Measurements from ENCODE around the gene CREBRF.
"Not testable (repeated sequence)": the region's sequence is repeated elsewhere in the genome, so short reads cannot be mapped to it uniquely, and the experiment has no call there.

Gene CREBRF

GRCh38 chr5:173093606-173094005, 37.5 kb downstream of the CREBRF start:
- no peak for DNase-seq

GRCh38 chr5:173094012-173094661, 38.0 kb downstream of the CREBRF start:
- no peak for DNase-seq

DNA sequence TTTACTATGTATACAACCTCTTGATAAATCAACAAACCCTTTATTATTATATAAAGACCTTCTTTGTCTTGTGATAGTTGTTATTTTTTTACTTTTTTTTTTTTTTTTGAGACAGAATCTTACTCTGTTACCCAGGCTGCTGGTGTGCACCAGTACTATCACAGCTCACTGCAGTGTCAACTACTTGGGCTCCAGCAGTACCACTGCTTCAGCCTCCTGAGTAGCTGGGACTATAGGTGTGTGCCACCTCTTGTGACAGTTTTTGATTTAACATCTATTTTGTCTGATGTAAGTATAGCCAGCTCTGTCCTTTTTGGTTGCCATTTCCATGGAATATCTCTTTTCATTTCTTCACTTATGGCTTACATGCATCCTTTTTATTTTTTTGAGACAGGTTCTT, 42.6 kb downstream of the CREBRF start:
- DNase-seq = no peak

DNA sequence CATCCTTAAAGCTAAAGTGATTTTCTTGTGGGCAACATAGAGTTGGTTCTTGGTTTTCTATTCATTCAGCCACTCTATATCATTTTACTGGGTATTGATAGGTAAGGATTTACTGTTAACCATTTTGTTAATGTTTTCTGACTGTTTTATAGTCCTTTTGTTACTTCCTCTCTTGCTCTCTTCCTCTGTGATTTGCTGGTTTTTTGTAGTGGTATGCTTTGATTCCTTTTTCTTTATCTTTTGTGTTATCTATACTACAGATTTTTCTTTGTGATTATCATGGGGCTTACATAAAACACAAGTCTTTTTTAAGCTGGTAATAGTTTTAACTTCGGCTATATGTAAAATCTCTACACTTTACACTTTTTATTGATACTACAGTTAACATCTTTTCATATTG, 43.3 kb downstream of the CREBRF start:
- no peak for DNase-seq

GRCh38 chr5:173101245-173101644, 45.1 kb downstream of the CREBRF start:
- no peak for DNase-seq

- DNase-seq = no peak
Observed at GRCh38 chr5:173103411-173103810, 47.3 kb downstream of the CREBRF start.

DNA sequence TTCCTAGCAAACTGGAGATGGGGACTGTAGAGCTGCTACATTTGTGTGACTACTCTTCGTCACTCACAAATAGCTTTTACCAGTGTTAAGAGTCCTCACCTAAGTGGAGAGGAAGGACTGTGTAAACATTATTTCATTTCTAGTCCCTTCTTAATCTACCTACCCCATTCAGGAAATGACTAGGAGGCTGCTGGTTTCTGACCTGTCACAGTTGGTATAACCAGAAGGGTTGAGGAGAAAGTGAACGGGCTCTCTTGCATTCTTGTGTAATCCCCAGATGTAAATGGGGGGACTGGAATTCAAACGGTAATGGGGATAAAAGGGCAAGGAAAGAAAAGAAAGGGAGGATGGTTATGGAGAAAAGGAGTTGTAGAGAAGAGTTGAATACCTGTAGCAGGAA, 52.8 kb downstream of the CREBRF start:
- no peak for DNase-seq

- DNase-seq = no peak
Observed at GRCh38 chr5:173114536-173114935, 58.4 kb downstream of the CREBRF start.

- no peak for DNase-seq
Observed at GRCh38 chr5:173119719-173120118, 63.6 kb downstream of the CREBRF start.

DNA sequence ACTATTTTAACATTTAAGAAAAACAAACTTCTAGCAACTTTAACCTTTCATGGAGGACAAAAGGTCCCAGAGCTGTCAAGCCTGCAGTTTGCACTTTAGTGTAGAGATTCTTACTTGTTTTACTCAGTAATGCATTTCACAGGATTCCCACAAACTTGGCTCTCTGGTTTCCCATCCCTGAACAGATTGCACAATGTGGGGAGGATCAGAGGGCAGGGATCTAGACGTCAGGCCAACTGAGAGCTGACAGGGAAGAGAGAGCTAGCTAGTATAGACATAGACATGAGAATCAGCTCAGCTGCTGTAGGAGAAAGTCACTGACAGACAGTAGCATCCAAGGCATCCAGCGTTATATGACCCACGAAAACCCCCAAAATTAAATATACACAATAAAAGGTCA, 67.3 kb downstream of the CREBRF start:
- DNase-seq = no peak

DNA sequence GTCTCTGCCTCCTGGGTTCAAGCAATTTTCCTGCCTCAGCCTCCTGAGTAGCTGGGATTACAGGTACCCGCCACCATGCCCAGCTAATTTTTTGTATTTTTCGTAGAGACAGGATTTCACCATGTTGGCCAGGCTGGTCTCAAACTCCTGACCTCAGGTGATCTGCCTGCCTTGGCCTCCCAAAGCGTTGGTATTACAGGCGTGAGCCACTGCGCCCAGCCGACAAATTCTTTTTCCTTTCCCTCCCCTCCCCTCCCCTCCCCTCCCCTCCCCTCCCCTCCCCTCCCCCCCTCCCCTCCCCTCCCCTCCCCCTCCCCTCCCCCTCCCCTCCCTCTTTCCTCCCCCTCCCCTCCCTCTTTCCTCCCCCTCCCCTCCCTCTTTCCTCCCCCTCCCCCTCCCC, 76.0 kb downstream of the CREBRF start:
- DNase-seq = not testable (repeated sequence)

DNA sequence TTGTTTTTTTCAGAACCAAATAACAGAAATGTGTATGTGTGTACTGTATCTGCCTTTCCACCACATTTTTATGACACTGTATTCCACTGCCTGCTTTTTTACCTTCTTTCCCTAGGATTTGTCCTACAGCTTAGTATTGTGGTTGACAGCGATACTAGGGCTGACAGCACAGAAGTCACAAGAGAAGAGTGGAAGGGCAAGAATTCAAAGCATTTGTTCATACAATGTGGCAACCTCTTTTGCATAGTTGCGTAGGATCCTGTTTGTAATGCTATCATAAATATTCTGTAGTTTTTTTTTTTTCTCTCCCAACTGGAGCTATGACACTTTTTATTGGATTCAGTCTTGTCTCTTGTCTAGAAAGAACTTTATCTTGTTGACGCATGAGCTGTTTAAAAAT, 82.6 kb downstream of the CREBRF start:
- no peak for DNase-seq

GRCh38 chr5:173139631-173140030, 83.5 kb downstream of the CREBRF start:
- DNase-seq = no peak

DNA sequence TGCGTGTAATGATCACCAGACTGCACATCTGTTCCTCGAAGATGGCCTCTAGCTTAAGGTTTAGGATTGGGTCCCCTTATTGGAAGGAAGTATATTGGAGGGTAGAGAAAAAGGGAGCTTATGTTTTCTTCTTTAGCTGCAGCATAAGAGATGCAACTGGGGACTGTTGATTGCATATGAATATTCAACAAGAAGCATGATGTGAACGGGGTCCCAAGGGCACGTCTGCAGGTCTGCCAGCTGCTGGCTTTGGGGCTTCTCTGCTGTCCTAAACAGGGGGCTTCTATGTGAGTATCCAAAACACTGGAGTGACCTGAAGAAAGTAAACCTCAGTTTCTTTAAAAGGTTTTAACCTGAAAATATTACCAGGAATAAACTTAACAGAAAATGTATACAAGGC, 84.6 kb downstream of the CREBRF start:
- DNase-seq = no peak

GRCh38 chr5:173143567-173143966, 87.4 kb downstream of the CREBRF start:
- DNase-seq = no peak

- DNase-seq = peak; percentile 71
Observed at GRCh38 chr5:173144200-173145176, 88.3 kb downstream of the CREBRF start, which contains the start of gene BNIP1. Gene BNIP1 (plus strand): TSS chr5:173144531. CDS start chr5:173144546, 15 bp downstream.

- no peak for DNase-seq
Observed at GRCh38 chr5:173148354-173148753, 92.2 kb downstream of the CREBRF start.

DNA sequence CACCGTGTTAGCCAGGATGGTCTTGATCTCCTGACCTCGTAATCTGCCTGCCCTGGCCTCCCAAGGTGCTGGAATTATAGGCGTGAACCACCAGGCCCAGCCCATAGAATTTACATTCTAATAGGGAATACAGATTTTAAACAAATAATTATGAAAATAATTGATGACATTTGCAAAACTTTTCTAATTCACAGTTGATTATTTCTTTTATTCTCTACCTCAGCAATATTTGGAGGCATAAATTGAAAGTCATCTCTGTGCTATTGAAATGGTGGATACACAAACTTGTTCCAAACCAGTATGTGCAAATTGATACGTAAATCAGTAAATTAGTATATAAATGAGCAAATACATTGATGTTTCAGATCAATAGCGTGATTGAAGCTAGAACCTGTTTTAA, 96.4 kb downstream of the CREBRF start:
- DNase-seq = no peak

DNA sequence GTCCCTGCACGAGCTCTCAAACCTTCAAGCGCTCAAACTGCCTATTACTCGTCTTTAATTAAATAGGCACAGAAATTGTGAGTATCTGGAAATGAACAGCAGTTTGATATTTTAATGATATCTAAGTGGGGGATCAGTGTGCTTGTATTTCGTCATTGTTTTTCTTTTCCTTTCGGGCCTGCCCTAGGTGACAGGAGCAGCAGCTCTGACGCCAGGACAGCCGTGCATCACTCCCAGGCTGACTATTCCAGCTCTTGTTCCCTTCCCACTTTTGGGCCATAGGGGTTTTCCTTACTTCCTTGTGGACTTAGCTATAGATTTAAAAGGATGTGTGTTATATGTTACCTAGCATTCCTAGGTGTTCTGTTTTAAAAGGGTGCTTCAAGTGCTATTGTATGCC, 97.7 kb downstream of the CREBRF start:
- no peak for DNase-seq

- DNase-seq = not testable (repeated sequence)
Observed at GRCh38 chr5:173154619-173155018, 98.5 kb downstream of the CREBRF start.

- no peak for DNase-seq
Observed at GRCh38 chr5:173155912-173156311, 99.8 kb downstream of the CREBRF start.

GRCh38 chr5:173158366-173158765, 102.2 kb downstream of the CREBRF start:
- no peak for DNase-seq

- no peak for DNase-seq
Observed at GRCh38 chr5:173159256-173159655, 103.1 kb downstream of the CREBRF start.

DNA sequence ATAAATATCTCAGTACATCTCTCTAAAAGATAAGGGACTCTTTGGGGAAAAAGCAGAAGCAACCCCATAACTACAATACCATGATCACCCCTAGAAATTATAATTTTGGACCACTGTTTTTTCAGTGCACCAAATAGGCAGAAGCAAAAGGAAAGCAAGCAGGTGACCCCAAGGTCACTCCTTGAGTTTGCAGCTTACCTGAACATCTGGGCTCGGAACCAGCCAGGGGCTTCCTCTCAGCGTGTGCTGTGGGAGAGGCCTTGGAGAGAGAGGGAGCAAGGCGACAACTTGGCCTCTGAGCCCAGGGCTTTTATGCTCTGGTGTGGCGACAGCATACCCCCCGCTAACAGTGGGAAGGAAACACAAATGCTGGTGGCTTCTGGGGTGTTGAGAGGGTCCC, 105.0 kb downstream of the CREBRF start:
- no peak for DNase-seq
